Tibial nerve (tissue), 4 donors: ENCODE measurements around the gene ARL6.

Source experiments
- EP300 ChIP-seq, 2 donors: sonication (generic); formaldehyde crosslinking; IDR thresholded peaks; one replicate each; pipeline ENCODE4 v1.6.1; 2017; ENCODE audit warnings: antibody characterized with exemption in 2 of 2, mild to moderate bottlenecking in 1 of 2
- POLR2A ChIP-seq, 2 donors: fragments of 450-650 bp; IDR thresholded peaks; one replicate each; pipeline ENCODE4 v1.6.1; 2017; ENCODE audit warnings: antibody characterized with exemption in 2 of 2, mild to moderate bottlenecking in 2 of 2, moderate library complexity in 2 of 2
- TF ChIP-seq, protein P1 (sequence below), 5 experiments: fragments of 200-600 bp in 3 of 5; fragments of 450-650 bp in 2 of 5; sonication (generic) in 3 of 5; IDR thresholded peaks; one replicate each; pipeline ENCODE4 v1.5.1; 2016 to 2019; ENCODE audit warnings: antibody characterized with exemption in 5 of 5, mild to moderate bottlenecking in 3 of 5, moderate library complexity in 2 of 5

DNA sequence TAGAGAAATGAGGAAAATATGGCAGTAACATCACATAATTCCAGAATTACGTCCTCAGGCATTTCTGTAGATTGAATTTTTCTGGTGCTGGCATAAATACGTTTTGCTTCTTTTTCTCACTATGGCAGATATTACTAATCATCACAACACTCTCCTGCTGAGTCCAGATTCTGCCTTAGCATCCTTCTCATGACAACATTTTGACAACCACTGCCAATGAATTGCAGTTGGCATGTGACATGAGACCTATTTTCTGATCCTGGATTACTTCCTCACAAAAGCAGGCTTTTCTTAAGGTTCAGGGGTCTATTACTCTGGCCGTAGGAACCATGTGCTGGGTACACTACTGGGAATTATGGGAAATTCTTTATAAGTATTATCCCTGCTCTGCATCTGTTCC lies 22.5 kb upstream of the ARL6 start:
- no peak for TF ChIP-seq POLR2A (IDR thresholded peaks at IDR 0.05)
- TF ChIP-seq, protein P1, sequence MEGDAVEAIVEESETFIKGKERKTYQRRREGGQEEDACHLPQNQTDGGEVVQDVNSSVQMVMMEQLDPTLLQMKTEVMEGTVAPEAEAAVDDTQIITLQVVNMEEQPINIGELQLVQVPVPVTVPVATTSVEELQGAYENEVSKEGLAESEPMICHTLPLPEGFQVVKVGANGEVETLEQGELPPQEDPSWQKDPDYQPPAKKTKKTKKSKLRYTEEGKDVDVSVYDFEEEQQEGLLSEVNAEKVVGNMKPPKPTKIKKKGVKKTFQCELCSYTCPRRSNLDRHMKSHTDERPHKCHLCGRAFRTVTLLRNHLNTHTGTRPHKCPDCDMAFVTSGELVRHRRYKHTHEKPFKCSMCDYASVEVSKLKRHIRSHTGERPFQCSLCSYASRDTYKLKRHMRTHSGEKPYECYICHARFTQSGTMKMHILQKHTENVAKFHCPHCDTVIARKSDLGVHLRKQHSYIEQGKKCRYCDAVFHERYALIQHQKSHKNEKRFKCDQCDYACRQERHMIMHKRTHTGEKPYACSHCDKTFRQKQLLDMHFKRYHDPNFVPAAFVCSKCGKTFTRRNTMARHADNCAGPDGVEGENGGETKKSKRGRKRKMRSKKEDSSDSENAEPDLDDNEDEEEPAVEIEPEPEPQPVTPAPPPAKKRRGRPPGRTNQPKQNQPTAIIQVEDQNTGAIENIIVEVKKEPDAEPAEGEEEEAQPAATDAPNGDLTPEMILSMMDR (IDR thresholded peaks at IDR 0.05) = no peak
- TF ChIP-seq EP300 (IDR thresholded peaks at IDR 0.05) = no peak
